Left lung (tissue), 10 donors: Measurements from ENCODE around the gene RBM39. TPM values are rescaled to one million over a fixed set of nuclear protein-coding genes. Genes with fewer than 3 reads are reported as not detected.
A peak's percentile ranks its signal among the peaks of the same experiment; 100 is the strongest.

Source experiments
- ATAC-seq: fragments of 200-7000 bp; cut with Tn5 transposase; one replicate; pipeline ENCODE4 v1.9.1; 2020; ENCODE audit warnings: moderate library complexity
- DNase-seq, 4 donors: peaks; one replicate each; pipeline ENCODE4 v3.0.0-alpha.2; 2013 to 2020
- H3K27ac ChIP-seq, 2 donors: fragments of 200-600 bp; sonication (generic) in 1 of 2; one replicate each; pipeline versions ENCODE4 v1.5.0 to v1.8.0; 2020 to 2021
- H3K27me3 ChIP-seq, 2 donors: fragments of 200-600 bp; sonication (generic) in 1 of 2; one replicate each; pipeline versions ENCODE4 v1.5.0 to v1.8.0; 2020 to 2021
- H3K36me3 ChIP-seq, 2 donors: fragments of 200-600 bp; sonication (generic) in 1 of 2; one replicate each; pipeline versions ENCODE4 v1.5.0 to v1.8.0; 2020 to 2021
- H3K4me1 ChIP-seq, 2 donors: fragments of 200-600 bp; one replicate each; pipeline ENCODE4 v1.8.0; 2021
- H3K4me3 ChIP-seq, 2 donors: fragments of 200-600 bp; sonication (generic) in 1 of 2; one replicate each; pipeline versions ENCODE4 v1.5.0 to v1.8.0; 2020 to 2021; ENCODE audit warnings: mild to moderate bottlenecking in 1 of 2
- H3K9me3 ChIP-seq, 2 donors: fragments of 200-600 bp; sonication (generic) in 1 of 2; one replicate each; pipeline versions ENCODE4 v1.5.0 to v1.8.0; 2020 to 2021
- CTCF ChIP-seq, 2 donors: fragments of 200-600 bp; sonication (generic) in 1 of 2; IDR thresholded peaks; one replicate each; pipeline versions ENCODE4 v1.5.0 to v1.8.0; 2021; ENCODE audit warnings: antibody characterized with exemption in 2 of 2
- intact Hi-C, 2 donors: fragments of 100-400 bp; cut with DNase I; formaldehyde crosslinking; loops; one replicate each; pipeline versions ENCODE4 v1.11.2 to v1.14.2; 2022
- polyA plus RNA-seq, 6 donors: library from polyadenylated mRNA; unstranded; fragments of 120-200 nt; gene quantifications; one replicate each; pipeline ENCODE4 v1.2.1, GENCODE V29; 2013; ENCODE audit not compliant: insufficient read length in 6 of 6
- total RNA-seq, 2 donors: library from RNA; stranded (reverse); fragmentation: NEBNext Ultra II Directional; extraction: Animal tissue kit (Norgen Biotek cat#: 25700); gene quantifications; one replicate each; pipeline ENCODE4 v1.2.1, GENCODE V29; 2021
- donor health status: DM: no; HTN: yes; CAD: no.
- donor health status: DM: no; HTN: no; CAD: no.

The RBM39 gene
- total and polyA plus RNA-seq, 8 donors: 242 to 744 (median 685) TPM

- no peaks in the 10 kb centered on the region for H3K9me3 ChIP-seq
- no peak for TF ChIP-seq CTCF (IDR thresholded peaks at IDR 0.05)
- H3K4me3 ChIP-seq: peak overlapping the region; percentile 58 to 70
- ATAC-seq: no peak
- DNase-seq: no peak
- intact Hi-C loops: no loop called here
- H3K36me3 ChIP-seq: peaks cover 0 to 9% of the 10 kb centered on the region in 2 donors
- no peaks in the 10 kb centered on the region for H3K27me3 ChIP-seq
- peaks cover 27 to 81% of the 10 kb centered on the region in 2 donors for H3K4me1 ChIP-seq
- H3K27ac ChIP-seq: peak overlapping the region; percentile 88 to 97
Measured at GRCh38 chr20:35772563-35773058, 30.6 kb upstream of the RBM39 start.

- peak; percentile 88 for ATAC-seq
- intact Hi-C loops: no loop called here
- H3K9me3 ChIP-seq: no peaks in the 10 kb centered on the region
- DNase-seq: peak; percentile 95 to 99 (median 98)
- H3K36me3 ChIP-seq: peaks cover 0 to 9% of the 10 kb centered on the region in 2 donors
- peak within 1 kb of the TSS; percentile 88 to 97 for H3K27ac ChIP-seq
- H3K27me3 ChIP-seq: no peaks in the 10 kb centered on the region
- H3K4me3 ChIP-seq: peak within 1 kb of the TSS; percentile 58 to 70
- TF ChIP-seq CTCF (IDR thresholded peaks at IDR 0.05): no peak
- H3K4me1 ChIP-seq: peaks cover 24 to 85% of the 10 kb centered on the region in 2 donors
Measured at GRCh38 chr20:35771689-35772562, 29.9 kb upstream of the RBM39 start, which contains the start of gene PHF20. Gene PHF20 (plus strand): TSS chr20:35772015. CDS start chr20:35801523, 29,508 bp downstream.

- H3K4me1 ChIP-seq: peaks cover 19 to 82% of the 10 kb centered on the region in 2 donors
- peaks cover 0 to 9% of the 10 kb centered on the region in 2 donors for H3K36me3 ChIP-seq
- ATAC-seq (no peak), DNase-seq (no peak)
- intact Hi-C loops: no loop called here
- peak overlapping the region; percentile 14 to 70 for H3K4me3 ChIP-seq
- H3K9me3 ChIP-seq: no peaks in the 10 kb centered on the region
- peak overlapping the region; percentile 88 to 97 for H3K27ac ChIP-seq
- TF ChIP-seq CTCF (IDR thresholded peaks at IDR 0.05): no peak
- no peaks in the 10 kb centered on the region for H3K27me3 ChIP-seq
Measured at GRCh38 chr20:35771367-35771688, 29.3 kb upstream of the RBM39 start.

- H3K9me3 ChIP-seq: no peaks in the 10 kb centered on the region
- ATAC-seq (peak; percentile 62), DNase-seq (peak; percentile 76 to 94 (median 93))
- peaks cover 19 to 66% of the 10 kb centered on the region in 2 donors for H3K4me1 ChIP-seq
- no peak for TF ChIP-seq CTCF (IDR thresholded peaks at IDR 0.05)
- H3K36me3 ChIP-seq: no peaks in the 10 kb centered on the region
- intact Hi-C loops: no loop called here
- no peaks in the 10 kb centered on the region for H3K27me3 ChIP-seq
- H3K4me3 ChIP-seq: no peak overlapping the region
- peak overlapping the region; percentile 92 to 97 for H3K27ac ChIP-seq
Measured at GRCh38 chr20:35768731-35769664, 26.9 kb upstream of the RBM39 start.
